HepG2 (cell line): ENCODE data around the gene IGSF21. TPM values are rescaled to one million over a fixed set of nuclear protein-coding genes. Genes with fewer than 3 reads are reported as not detected.

Source experiments
- ATAC-seq: fragments of 200-7000 bp; cut with Tn5 transposase; 3 replicates; pipeline ENCODE4 v1.9.1; 2020; ENCODE audit warnings: mild to moderate bottlenecking, moderate library complexity
- BruUV-seq: library from RNA; stranded (reverse); fragments of 400-500 nt; replicated peaks from 2 replicates; lab custom pipeline; 2021; lab: Mats Ljungman, UMichigan
- CTCF ChIA-PET: fragments of 300-600 bp; formaldehyde crosslinking; extraction: SDS; loops from one replicate; lab custom pipeline; 2021; ENCODE audit warnings: low total read pairs, inconsistent platforms, low intra/inter-chr PET ratio; lab: Yijun Ruan, JAX
- POLR2A ChIA-PET: fragments of 350-600 bp; sonication (Branson Sonifier 250); formaldehyde crosslinking; loops from one replicate; lab custom pipeline; 2020; ENCODE audit warnings: antibody characterized with exemption, inconsistent platforms; lab: Yijun Ruan, JAX
- DNase-seq: peaks from one replicate; pipeline ENCODE4 v3.0.0-alpha.2; 2015; ENCODE audit warnings: low spot score
- FAIRE-seq: peaks from 3 replicates; lab custom pipeline; 2011; peaks lifted over from hg19 to GRCh38; lab: Jason Lieb, UNC
- H2AFZ ChIP-seq: one replicate; pipeline ENCODE4 v1.6.1; 2011; ENCODE audit warnings: low read length, inconsistent platforms
- H3K27ac ChIP-seq: fragments of 300-600 bp; 3 replicates; pipeline ENCODE4 v1.8.0; 2011; ENCODE audit warnings: mixed run types, mild to moderate bottlenecking, mixed read lengths, low read length, inconsistent platforms; ENCODE audit not compliant: insufficient read depth; ENCODE audit errors: extremely low read length
- H3K27me3 ChIP-seq, 2 experiments: fragments of 200-600 bp in 1 of 2; 2 replicates in 1 of 2; 3 replicates in 1 of 2; pipeline versions ENCODE4 v1.6.0 to v1.8.0; 2011; ENCODE audit warnings: low read length in 2 of 2, mild to moderate bottlenecking in 2 of 2, moderate library complexity in 2 of 2, inconsistent platforms in 1 of 2; ENCODE audit not compliant: insufficient read depth in 2 of 2, control insufficient read depth in 1 of 2
- H3K36me3 ChIP-seq, 2 experiments: fragments of 200-600 bp in 1 of 2; replicated peaks in 1 of 2; 2 replicates in 1 of 2; 3 replicates in 1 of 2; pipeline versions ENCODE4 v1.5.1 to v1.8.0; 2011; ENCODE audit warnings: low read length in 2 of 2, inconsistent platforms in 1 of 2; ENCODE audit not compliant: insufficient read depth in 2 of 2, control insufficient read depth in 1 of 2
- H3K4me1 ChIP-seq: 2 replicates; pipeline ENCODE4 v1.5.1; 2012; ENCODE audit warnings: low read length, inconsistent platforms; ENCODE audit not compliant: insufficient read depth
- H3K4me2 ChIP-seq: 2 replicates; pipeline ENCODE4 v1.6.0; 2011; ENCODE audit warnings: low read depth, low read length, inconsistent platforms
- H3K4me3 ChIP-seq, 3 experiments: fragments of 200-600 bp in 1 of 3; sonication (generic), shearing (Covaris generic) in 1 of 3; replicated peaks in 1 of 3; 2 replicates each; pipeline ENCODE4 v1.5.1; 2011 to 2016; ENCODE audit warnings: low read length in 3 of 3, inconsistent platforms in 2 of 3, low read depth in 2 of 3, mild to moderate bottlenecking in 2 of 3, control low read depth in 1 of 3, mixed read lengths in 1 of 3; ENCODE audit not compliant: insufficient read depth in 1 of 3
- H3K79me2 ChIP-seq: one replicate; pipeline ENCODE4 v1.6.1; 2011; ENCODE audit warnings: low read length, inconsistent platforms; ENCODE audit not compliant: insufficient read depth
- H3K9ac ChIP-seq: 2 replicates; pipeline ENCODE4 v1.6.0; 2011; ENCODE audit warnings: mild to moderate bottlenecking, low read depth, low read length, inconsistent platforms; ENCODE audit not compliant: insufficient read depth
- H3K9me3 ChIP-seq: 2 replicates; pipeline ENCODE4 v1.5.1; 2012; ENCODE audit warnings: mild to moderate bottlenecking, low read length
- H4K20me1 ChIP-seq: 2 replicates; pipeline ENCODE4 v1.6.0; 2011; ENCODE audit warnings: inconsistent platforms, mild to moderate bottlenecking, low read length, moderate library complexity; ENCODE audit not compliant: insufficient read depth
- BHLHE40 ChIP-seq: IDR thresholded peaks from 2 replicates; pipeline ENCODE4 v1.6.1; 2011; ENCODE audit warnings: low read length, improper control_type of control experiment
- CENPX ChIP-seq: sonication (generic); formaldehyde crosslinking; IDR thresholded peaks from 2 replicates; pipeline ENCODE4 v1.9.0; 2021; ENCODE audit warnings: mild to moderate bottlenecking, missing genetic modification reagents, moderate library complexity
- MAX ChIP-seq: IDR thresholded peaks from 2 replicates; pipeline ENCODE4 v1.6.1; 2012; ENCODE audit warnings: inconsistent platforms
- NCOA1 ChIP-seq: sonication (generic); formaldehyde crosslinking; IDR thresholded peaks from 2 replicates; pipeline ENCODE4 v1.9.0; 2021; ENCODE audit warnings: missing genetic modification reagents
- NR1H2 ChIP-seq: sonication (generic); formaldehyde crosslinking; IDR thresholded peaks from 2 replicates; pipeline ENCODE4 v1.8.1; 2022; ENCODE audit warnings: low read depth, missing genetic modification reagents, borderline replicate concordance
- NRL ChIP-seq: sonication (generic); formaldehyde crosslinking; IDR thresholded peaks from 2 replicates; pipeline ENCODE4 v1.5.0; 2020; ENCODE audit warnings: missing genetic modification reagents, mild to moderate bottlenecking, moderate library complexity, borderline replicate concordance
- RFXAP ChIP-seq: sonication (generic); formaldehyde crosslinking; IDR thresholded peaks from 2 replicates; pipeline ENCODE4 v1.4.0; 2020; ENCODE audit warnings: missing genetic modification reagents, borderline replicate concordance
- SP140L ChIP-seq: sonication (generic); formaldehyde crosslinking; IDR thresholded peaks from 2 replicates; pipeline ENCODE4 v1.4.0; 2020; ENCODE audit warnings: missing genetic modification reagents, borderline replicate concordance
- STAT6 ChIP-seq: sonication (generic); formaldehyde crosslinking; IDR thresholded peaks from 2 replicates; pipeline ENCODE4 v1.4.0; 2020; ENCODE audit warnings: missing genetic modification reagents, mild to moderate bottlenecking, borderline replicate concordance
- TMF1 ChIP-seq: sonication (generic); formaldehyde crosslinking; IDR thresholded peaks from 2 replicates; pipeline ENCODE4 v1.8.1; 2022; ENCODE audit warnings: low read depth, missing genetic modification reagents
- ZNF124 ChIP-seq: sonication (generic); formaldehyde crosslinking; IDR thresholded peaks from 2 replicates; pipeline ENCODE4 v1.4.0; 2020; ENCODE audit warnings: missing genetic modification reagents
- ZNF234 ChIP-seq: sonication (generic); formaldehyde crosslinking; conservative IDR thresholded peaks from 2 replicates; pipeline ENCODE4 v1.5.1; 2020; ENCODE audit warnings: mild to moderate bottlenecking, missing genetic modification reagents
- ZNF33A ChIP-seq: sonication (generic); formaldehyde crosslinking; IDR thresholded peaks from 2 replicates; pipeline ENCODE4 v1.5.1; 2020; ENCODE audit warnings: missing genetic modification reagents, mild to moderate bottlenecking, moderate library complexity, borderline replicate concordance
- ZNF44 ChIP-seq: sonication (generic); formaldehyde crosslinking; IDR thresholded peaks from 2 replicates; pipeline ENCODE4 v1.5.1; 2020; ENCODE audit warnings: mild to moderate bottlenecking, missing genetic modification reagents
- WGBS: methylation state at CpG from one replicate; pipeline ENCODE4 v1.1.6; 2017; ENCODE audit warnings: low lambda C conversion rate; 5-methylcytosine and 5-hydroxymethylcytosine counted together
- in situ Hi-C: cut with HindIII; loops from 2 replicates; pipeline ENCODE4 v1.10.0; 2017; ENCODE audit warnings: low pct_unique_long_range_greater_than_20kb; ENCODE audit not compliant: extremely low pct_ligation_motif_present
- intact Hi-C: fragments of 100-400 bp; cut with micrococcal nuclease; formaldehyde crosslinking; loops from one replicate; pipeline ENCODE4 v1.10.0; 2022; ENCODE audit not compliant: unreplicated experiment
- polyA plus RNA-seq, 8 experiments: library from polyadenylated mRNA; depleted of rRNA in 3 of 8; stranded (reverse) in 7 of 8; unstranded in 1 of 8; fragments of >200 nt; fragmentation: Illumina TruSeq in 4 of 8; extraction: Trizol in 4 of 8; gene quantifications; 2 replicates each; pipeline versions ENCODE4 v1.2.1 to v1.2.3, GENCODE V29; 2011 to 2016; ENCODE audit warnings: low read depth in 4 of 8, missing spikeins in 1 of 8, mixed read lengths in 1 of 8; ENCODE audit not compliant: insufficient read depth in 1 of 8
- total RNA-seq, 5 experiments: library from RNA; depleted of rRNA; stranded (reverse); fragments of >200 nt; fragmentation: Illumina TruSeq; extraction: Trizol; gene quantifications; 2 replicates each; pipeline ENCODE4 v1.2.3, GENCODE V29; 2016; ENCODE audit warnings: low read depth in 1 of 5
- TF ChIP-seq, protein P1 (sequence below): IDR thresholded peaks from 2 replicates; pipeline ENCODE4 v1.6.1; 2016
- TF ChIP-seq, protein P2 (sequence below): fragments of 450-650 bp; IDR thresholded peaks from 2 replicates; pipeline ENCODE4 v1.6.1; 2017
- TF ChIP-seq, protein P3 (sequence below): sonication (generic); formaldehyde crosslinking; IDR thresholded peaks from 2 replicates; pipeline ENCODE4 v1.4.0; 2020; ENCODE audit warnings: missing genetic modification reagents

IGSF21 gene
- total and polyA plus RNA-seq, 2 of the 13 experiments (the other 11 are each of a cell fraction or from before 2014, with no cell fraction given), result not detected

DNA sequence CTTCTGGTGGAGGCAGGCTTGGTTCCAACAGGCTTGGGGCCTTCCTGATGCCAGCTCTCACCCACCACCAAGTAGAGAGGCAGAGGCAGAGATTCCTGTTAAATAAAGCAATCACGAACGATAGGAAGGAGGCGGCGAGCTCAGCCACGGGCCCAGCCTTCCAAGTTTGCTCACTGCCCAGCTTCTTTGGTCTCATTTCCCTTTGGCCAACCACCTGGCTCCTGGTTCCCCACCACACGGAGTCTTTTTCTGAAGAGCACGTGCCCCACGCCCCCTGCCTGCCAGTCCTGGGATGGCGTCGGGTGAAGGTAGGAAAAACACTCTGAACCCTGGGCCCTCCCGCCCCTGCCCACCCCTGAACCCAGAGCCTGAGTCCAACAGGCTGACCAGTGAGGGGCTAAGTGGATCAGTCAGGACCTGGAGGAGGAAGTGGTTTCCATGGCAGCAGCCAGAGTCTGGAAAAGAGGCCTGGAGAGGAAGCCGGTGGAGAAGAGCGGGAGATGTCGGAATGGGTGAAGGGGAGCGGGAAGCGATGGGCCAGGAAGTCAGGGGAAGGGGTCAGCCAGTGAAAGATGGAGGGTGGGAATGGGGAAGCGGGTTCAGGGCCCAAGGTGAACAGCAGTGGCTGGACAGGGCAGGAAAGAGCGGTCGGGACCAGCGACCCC is 214.9 kb downstream of the IGSF21 start:
- Histone ChIP-seq H3K4me1 (peaks cover 34% of the 10 kb centered on the region), H3K9me3 (no peaks in the 10 kb centered on the region), H3K36me3 (no peaks in the 10 kb centered on the region), H3K79me2 (no peaks in the 10 kb centered on the region), H3K27ac (no peak overlapping the region), H3K4me3 (no peak overlapping the region), H4K20me1 (no peaks in the 10 kb centered on the region), H3K4me2 (no peak overlapping the region), H3K9ac (no peak overlapping the region), H3K27me3 (peaks cover 0 to 3% of the 10 kb centered on the region in 2 experiments; a peak in 1 of 5 replicates), H2AFZ (no peak overlapping the region)
- no peak for DNase-seq
- no peak for FAIRE-seq
- BruUV-seq, result no TSS peak
- ChIA-PET CTCF (no interaction called here), POLR2A (no interaction called here)
- ATAC-seq, result peak; percentile 45; the same call in 2 of the 3 replicates
- intact Hi-C loops, result no loop called here
- WGBS, result 69% methylated on average over 18 of the region's 20 CpGs
- in situ Hi-C loops, result no loop called here
- TF ChIP-seq RFXAP (CRISPR knock-in tag), result no peak
- TF ChIP-seq, protein P1, sequence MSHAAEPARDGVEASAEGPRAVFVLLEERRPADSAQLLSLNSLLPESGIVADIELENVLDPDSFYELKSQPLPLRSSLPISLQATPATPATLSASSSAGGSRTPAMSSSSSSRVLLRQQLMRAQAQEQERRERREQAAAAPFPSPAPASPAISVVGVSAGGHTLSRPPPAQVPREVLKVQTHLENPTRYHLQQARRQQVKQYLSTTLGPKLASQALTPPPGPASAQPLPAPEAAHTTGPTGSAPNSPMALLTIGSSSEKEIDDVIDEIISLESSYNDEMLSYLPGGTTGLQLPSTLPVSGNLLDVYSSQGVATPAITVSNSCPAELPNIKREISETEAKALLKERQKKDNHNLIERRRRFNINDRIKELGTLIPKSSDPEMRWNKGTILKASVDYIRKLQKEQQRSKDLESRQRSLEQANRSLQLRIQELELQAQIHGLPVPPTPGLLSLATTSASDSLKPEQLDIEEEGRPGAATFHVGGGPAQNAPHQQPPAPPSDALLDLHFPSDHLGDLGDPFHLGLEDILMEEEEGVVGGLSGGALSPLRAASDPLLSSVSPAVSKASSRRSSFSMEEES (CRISPR knock-in tag), result 0 out of 2 replicates have a peak, but pooled peaks have one; percentile 52
- TF ChIP-seq NR1H2 (CRISPR knock-in tag), result no peak
- no peak for TF ChIP-seq ZNF124
- no peak for TF ChIP-seq CENPX (CRISPR knock-in tag)
- no peak for TF ChIP-seq SP140L (CRISPR knock-in tag)
- TF ChIP-seq NRL (CRISPR knock-in tag), result 0 out of 2 replicates have a peak, but pooled peaks have one; percentile 33
- TF ChIP-seq, protein P2, sequence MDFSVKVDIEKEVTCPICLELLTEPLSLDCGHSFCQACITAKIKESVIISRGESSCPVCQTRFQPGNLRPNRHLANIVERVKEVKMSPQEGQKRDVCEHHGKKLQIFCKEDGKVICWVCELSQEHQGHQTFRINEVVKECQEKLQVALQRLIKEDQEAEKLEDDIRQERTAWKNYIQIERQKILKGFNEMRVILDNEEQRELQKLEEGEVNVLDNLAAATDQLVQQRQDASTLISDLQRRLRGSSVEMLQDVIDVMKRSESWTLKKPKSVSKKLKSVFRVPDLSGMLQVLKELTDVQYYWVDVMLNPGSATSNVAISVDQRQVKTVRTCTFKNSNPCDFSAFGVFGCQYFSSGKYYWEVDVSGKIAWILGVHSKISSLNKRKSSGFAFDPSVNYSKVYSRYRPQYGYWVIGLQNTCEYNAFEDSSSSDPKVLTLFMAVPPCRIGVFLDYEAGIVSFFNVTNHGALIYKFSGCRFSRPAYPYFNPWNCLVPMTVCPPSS, result no peak
- no peak for TF ChIP-seq ZNF33A (CRISPR knock-in tag)
- TF ChIP-seq ZNF234, result no peak
- TF ChIP-seq MAX, result peak; percentile 90
- TF ChIP-seq ZNF44, result no peak
- no peak for TF ChIP-seq NCOA1
- TF ChIP-seq STAT6 (CRISPR knock-in tag), result no peak
- no peak for TF ChIP-seq TMF1 (CRISPR knock-in tag)
- TF ChIP-seq, protein P3, sequence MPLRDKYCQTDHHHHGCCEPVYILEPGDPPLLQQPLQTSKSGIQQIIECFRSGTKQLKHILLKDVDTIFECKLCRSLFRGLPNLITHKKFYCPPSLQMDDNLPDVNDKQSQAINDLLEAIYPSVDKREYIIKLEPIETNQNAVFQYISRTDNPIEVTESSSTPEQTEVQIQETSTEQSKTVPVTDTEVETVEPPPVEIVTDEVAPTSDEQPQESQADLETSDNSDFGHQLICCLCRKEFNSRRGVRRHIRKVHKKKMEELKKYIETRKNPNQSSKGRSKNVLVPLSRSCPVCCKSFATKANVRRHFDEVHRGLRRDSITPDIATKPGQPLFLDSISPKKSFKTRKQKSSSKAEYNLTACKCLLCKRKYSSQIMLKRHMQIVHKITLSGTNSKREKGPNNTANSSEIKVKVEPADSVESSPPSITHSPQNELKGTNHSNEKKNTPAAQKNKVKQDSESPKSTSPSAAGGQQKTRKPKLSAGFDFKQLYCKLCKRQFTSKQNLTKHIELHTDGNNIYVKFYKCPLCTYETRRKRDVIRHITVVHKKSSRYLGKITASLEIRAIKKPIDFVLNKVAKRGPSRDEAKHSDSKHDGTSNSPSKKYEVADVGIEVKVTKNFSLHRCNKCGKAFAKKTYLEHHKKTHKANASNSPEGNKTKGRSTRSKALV, result no peak
- peak; percentile 87 for TF ChIP-seq BHLHE40
